ENCODE data around the gene KLHL29.

Gene KLHL29

DNA sequence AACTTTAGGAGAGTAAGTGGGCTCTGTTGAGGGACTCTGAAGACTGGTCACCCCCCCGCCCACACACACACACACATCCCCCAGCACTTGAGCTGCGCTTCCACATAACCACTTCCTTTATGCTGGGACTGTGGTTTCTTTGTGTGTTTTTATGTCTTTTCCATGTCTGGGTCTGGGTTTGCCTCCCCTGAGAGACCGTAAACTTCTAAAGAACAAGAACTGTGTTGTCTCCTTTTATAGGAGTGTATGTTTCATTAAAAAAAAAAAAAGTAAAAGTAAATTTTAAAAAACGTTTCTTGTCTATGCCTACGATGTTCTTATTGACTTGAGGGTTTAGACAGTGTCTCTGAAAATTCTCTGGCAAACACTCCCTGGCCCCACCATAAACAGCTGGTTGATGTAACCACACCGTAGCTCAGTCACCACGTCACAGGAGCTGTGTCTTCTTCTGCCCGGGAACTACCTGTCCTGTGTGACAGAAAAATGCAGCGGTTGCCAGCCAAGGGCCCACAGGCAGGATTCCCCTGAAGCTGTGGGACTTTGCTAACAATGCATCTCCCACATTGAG is 68.0 kb downstream of the KLHL29 start:
- peak; percentile 55 for DNase-seq

DNA sequence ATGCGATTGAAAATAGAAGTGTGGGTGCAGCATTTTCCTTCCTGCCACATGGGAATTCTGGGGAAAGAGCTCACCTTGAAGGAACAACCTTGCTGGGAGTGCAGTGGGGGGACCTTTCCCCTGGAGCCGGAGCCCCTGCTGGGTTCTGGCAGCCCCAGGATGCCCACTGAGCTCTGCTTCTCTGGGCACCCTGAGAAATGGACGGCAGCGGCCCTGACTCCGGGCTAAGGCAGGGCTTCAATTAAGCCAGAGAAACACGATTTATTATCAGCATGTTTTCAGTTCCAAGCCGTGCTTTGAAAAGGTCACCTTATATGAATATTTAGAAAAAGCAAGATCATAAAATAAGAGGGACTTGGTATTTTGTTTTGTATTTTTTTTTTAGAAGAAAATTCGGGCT is 68.5 kb downstream of the KLHL29 start:
- DNase-seq, result no peak

DNA sequence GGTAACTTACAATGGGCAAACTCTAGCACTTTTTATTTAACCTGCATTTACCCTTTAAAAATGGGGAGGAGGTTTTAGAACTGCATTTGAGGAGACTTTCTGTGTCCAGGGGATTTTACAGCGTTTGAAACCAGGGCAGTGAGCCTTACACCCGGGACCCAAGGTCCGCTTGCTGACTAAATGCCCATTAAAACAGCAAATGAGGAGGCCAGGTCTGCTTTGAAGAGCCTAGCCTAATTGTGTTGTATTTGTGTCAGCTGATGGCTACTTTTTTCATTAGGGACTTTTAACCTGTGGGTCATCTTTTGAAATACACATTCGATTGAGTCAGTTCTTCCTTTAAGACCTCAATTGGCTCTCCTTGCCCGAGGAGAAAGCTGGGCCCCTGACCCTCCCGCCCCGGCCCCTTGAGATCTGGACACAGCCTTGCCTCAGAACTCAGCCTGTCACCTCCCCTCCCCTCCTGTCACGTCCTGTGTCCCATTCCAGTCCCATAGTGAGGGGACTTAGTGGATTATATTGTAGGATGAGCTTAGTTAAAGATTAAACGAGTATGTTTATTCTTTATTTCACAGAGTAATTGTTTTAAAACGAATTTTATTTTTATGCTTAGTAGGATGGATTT is 69.0 kb downstream of the KLHL29 start:
- DNase-seq, result peak; percentile 33

DNA sequence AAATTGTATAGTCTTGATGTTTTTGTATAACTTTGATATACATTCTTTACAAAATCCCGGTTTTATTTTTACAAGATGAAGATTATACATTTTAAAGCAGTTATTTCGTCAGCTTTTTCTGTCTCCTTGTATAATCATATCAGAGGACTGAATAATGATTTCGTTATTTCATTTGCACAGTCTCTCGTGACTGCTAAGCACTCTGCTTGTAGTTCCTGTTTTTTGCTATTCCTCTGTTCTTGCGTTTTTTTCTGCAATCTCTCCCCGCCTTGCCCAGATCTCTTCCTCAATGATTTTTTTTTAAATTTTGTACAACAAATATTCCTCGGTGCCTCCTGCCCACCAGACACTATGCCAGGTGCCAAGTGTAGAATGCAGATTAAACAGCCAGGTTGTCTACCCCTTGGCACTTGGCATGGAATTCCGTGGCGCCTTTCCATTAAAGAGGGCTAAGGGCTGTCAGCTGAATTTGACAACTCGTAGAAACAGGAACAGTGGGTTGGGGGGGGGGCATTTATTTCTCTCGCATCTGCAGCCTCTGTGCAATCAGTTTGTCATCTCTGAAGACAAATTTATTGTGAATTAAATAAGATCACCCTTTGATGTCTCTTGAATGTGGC is 69.6 kb downstream of the KLHL29 start:
- DNase-seq, result peak; percentile 13

DNA sequence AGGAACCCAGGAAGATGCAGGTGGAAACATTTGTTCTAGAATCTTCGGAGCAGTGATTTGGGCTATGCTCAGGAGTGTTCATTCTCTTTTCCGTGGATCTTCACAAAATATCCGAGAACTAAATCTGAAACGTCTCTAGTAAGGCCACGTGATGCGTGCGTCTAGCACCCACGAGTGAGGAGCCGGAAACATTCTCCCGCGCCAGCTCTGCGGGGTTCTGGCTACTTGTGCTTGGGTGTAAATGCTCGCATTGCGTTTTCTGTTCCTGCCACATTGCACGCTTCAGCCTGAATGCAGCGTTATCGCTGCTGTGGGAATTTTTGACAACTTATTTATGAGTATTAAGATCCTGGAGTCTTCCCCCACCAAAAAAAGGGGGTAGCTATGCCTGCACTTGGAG is 71.4 kb downstream of the KLHL29 start:
- peak; percentile 6 for DNase-seq

DNA sequence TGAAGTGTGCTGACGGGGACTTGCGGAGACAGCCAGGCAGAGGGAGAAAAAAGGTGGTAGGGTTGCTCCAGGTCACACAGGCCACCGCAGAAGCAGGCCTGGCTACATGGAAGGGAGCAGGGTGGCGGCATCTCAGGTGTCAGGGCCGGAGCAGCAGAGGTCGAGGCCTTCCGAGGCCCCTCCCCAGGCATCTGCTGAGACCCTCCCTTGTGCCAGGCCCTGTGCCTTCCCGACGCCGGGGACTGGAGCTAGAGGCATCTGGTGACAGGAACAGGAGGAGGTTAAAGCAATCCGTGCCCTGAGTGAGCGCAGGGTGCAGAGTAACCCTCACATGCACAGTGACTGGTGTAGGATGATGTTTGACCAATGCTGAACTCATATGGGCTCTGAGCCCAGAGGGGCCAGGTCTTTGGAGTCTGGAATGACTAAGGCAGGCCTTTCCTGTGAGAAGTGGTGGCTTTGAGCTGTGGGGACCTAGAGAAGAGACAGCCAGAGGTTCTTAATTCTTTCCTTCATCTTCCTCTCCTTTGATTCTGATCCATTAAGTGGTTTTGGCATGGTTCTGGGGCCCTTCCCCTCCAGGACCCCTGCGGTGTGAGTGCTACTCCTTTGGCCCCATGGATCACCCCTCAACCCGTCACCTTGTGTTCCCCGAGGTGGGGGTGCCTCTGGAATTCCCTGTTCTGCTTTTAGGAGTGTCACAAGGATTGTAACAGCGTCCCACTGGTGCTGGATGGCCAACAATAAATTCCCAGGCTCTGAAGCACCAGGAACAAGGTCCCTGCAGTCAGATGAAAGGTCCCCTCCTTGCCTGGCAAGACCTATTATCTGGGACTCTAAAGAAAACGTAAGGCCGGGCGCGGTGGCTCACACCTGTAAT is 72.1 kb downstream of the KLHL29 start:
- DNase-seq, result no peak

DNA sequence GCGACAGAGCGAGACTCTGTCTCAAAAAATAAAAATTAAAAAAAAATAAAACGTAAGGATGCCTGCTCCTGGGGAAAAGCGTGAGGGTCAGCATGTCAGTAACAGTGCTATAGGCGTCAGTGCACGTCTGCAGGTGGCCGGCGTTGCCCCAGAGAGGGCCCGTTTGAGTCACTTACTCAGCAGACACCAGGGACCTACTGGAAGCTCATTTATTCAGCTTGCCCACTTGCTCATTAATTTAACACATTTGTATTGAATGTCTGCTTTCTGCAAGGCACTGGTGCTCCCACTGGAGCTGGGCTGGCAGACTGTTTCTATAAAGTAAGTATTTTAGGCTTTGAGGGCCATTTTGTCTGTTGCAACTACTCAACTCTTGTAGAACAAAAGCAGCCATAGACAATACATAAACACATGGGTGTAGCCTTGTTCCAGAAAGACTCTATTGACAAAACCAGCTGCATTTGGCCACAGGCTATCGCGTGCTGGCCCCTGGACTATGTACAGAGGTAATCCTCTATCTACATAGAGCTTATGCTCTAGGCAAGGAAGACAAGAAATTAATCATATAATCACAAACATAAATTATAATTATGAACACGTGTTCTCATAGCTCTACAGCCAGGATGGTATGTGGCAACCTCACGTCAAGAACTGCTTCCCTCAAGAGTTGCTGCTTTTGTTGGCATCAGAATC is 73.2 kb downstream of the KLHL29 start:
- DNase-seq, result no peak

DNA sequence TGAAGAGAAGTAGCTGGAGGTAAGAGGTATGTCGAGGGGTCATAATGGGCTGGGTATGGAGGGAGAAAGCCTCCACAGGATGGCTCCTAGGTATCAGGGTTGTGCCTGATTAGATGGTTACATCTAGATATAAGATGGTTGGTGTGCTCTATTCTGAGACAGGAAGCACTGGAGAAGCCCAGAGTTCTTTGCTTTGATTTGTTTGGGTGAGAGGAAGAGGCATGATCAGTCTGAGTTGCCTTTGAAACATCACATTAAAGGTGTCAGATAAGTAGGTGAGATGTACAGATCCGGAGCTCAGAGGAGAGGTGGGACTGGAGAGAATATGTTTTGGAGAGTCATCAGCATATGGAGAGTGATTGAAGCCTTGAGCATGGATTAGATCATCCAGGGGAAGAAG is 74.1 kb downstream of the KLHL29 start:
- DNase-seq, result no peak

DNA sequence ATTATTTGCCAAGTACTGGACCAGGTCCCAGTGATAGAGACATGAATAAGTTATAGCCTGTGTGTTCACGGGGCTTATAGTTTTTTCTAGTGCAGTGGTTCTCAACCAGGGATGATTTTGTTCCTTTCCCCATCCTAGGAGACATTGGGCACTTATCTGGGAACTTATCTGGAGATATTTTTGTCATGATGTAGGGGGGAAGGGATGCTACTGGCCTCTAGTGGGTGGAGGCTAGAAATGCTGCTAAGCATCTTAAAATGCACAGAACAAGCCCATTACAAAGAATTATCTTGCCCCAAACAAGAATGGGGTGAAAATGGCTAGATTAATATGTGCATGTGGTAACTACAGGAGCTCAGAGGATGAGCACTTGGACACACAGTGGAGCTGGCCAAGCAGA is 75.2 kb downstream of the KLHL29 start:
- peak; percentile 7 for DNase-seq

DNA sequence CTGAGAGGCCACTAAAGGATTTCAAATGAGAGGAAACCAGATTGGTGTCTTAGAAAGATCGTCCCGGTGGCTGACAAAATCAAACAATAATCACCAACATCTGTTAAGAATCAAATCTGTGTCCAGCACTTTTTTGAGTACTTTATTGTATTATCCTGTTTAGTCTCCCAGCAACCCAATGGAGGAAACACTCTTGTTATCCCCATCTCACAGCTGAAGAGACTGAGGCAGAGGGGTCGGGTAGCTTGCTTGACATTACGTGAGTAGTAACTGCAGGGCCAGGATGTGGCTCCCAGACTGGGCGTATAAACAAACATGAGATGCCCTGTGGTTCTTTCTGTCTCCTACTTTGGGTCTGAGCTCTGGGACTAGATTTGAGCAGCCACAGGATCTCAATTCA is 76.0 kb downstream of the KLHL29 start:
- peak; percentile 6 for DNase-seq

DNA sequence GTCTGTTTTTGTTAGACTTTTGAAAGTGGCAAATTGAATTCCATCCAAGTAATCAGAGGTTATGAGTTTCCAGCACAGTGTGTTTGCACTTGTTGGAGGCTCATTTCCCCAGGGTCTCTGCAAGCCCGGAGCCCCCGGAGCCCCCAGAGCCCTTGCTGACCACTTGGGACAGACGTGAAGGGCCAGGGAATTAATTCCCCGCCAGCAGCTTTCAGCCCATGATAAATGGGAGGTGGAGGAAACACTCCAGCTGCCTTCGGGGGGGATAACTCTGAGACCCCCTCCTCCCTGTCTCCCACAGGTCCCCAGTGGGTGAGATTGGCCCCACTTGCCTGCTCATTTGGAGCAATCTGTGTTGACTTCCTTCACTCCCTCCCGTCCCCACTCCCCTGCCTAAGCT is 79.2 kb downstream of the KLHL29 start:
- DNase-seq, result peak; percentile 15

DNA sequence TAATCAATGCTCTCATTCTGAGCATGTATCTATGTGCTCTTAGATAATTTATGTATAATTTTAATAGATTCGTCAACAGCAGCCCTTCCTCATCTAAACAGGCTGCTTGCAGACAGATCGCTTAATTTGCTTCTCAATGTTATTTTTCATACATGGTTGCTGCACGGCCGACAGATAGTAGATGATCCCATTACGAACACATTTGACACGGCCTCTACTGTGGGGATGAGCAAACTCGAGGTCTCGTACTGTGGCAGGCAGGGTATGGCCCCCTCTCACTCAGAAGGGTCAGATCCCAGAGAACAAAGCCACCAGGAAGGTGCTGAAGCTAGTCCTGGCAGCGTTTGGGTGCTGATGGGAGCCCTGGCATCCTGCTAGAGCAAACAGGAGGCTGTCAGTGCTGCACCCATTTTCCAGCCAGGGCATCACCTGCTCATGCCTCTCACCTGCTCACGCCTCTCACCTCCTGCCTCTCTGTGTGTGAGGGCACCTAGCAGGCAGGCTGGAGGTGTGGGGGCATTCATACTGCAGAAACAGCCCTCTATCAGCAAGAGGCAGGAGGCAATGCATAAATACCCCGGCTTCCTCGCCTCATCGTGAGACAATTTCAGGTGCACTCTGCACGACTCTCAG is 80.0 kb downstream of the KLHL29 start:
- DNase-seq, result no peak

DNA sequence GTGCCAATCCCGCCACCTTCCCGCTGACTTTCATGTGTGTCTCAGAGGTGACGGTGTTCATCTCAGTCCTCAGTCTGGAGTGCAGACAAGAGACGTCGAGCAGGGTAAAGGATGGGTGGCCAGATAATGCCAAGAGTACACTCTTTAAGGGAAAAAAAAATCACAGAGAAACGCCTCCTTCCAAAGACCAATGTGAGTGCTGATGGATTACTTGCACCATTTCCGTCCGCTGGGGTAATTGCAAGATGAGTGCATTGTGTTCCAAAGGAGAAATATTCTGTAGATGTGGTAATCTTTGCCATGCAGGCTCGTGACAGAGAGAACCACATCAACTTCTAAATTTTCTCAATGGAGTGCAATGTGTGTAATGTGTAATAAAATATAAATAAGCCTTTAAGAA is 81.0 kb downstream of the KLHL29 start:
- DNase-seq, result no peak

DNA sequence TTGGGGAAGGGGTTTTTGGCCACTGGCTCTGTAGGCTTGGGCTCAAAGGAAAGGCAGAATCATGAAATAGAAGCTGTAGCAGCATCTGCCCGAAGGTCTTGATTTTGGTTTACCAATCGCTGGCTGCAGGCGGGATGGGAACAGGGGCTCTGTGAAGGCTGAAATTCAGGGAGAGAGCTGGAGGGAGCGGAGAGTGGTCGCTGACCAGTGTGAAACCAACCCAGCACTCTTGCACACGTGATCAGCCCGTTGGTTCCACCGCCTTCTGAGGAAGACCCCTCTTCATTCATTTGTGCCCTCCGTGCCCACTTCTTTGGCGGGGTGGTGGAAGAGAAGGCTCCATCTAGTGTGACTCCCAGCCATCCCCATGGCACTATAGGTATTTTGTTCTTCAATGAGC is 82.6 kb downstream of the KLHL29 start:
- no peak for DNase-seq

DNA sequence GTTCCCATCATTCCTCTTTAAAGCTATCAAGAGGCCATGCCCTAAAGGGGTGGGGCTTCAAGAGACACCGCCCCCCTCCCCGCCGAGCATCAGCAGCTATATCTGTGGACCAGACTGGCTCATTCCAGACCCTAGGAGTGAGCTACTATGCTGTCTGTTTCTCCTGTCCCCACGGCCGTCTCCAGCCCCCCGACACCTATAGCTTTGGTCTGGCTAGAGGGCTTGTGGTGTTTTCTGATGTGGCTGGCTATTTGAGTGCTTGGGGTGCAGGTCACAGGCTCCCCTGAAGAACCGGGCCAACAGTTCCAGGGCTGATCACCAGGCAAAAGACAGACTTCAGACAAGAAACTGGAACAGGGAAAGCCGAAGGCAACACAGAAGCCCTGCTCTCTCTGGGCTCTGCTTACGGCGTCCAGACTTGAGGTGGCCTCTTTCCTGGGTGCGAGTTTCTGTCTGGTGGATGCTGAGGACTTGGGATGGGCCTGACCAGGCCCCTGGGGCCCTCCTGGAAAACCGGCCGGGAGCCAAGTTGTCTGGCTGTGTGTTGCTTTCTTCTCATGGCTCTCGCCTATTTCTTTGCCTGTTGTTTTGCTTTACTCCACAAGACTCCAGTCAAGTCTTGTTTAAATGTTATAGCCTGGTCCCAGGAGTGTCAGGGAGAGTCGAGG is 83.6 kb downstream of the KLHL29 start:
- no peak for DNase-seq

DNA sequence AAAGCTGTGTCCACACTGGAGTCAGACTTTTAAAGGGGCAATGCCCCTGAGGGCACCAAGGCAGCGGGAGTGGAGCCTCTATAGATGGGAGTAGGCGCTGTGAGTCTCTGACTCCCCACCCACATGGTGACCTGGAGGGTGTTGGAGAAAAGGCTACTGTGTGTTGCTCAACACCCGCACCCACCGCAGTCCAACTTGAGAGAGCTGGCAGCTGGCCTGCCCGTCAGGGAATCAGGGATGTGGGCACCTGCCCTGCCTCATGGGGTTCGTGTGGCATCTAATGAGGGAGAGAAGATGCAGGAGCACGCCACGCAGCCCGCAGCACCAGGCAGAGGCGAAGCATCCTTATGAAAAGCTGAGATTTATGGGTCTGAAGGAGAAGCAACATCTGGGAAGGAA is 84.2 kb downstream of the KLHL29 start:
- DNase-seq, result no peak

DNA sequence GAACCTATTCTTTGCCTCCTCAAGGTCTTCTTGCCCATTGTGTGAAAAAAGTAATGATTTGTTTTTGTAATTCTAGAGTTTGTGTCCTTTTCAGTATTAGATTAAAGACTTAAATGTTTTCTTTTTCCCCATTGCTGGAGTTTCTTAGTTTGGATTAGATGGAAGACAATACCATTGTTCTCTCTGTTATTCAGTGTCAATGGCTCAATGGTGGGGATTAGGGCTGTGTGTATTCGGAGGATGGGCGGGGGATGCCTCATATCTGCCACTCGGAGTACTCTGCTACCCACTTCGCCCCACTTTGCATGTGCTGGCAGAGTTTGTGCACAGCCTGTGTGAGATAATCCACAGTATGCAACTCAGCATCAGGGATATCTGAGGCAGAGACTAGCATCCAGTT is 90.1 kb downstream of the KLHL29 start:
- no peak for DNase-seq

DNA sequence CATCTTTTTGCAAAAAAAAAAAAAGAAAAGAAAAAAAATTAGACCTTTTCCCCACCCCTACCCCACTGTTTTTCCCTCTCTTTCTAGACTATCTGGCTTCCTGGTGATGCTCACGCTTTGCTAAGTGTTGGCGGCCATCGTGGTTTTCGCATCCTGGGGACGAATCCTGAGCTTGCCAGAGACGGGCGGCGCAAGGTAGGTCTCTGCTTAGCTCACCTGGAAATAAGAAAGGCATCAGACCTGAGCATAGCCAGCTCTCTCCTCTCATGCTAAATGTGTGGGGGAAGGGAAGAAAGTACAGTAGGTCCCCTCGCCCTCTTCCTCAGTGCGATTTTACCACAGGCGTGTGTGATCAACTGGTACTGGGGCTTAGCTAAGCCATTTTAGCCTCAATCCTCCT is 90.5 kb downstream of the KLHL29 start:
- DNase-seq, result no peak

DNA sequence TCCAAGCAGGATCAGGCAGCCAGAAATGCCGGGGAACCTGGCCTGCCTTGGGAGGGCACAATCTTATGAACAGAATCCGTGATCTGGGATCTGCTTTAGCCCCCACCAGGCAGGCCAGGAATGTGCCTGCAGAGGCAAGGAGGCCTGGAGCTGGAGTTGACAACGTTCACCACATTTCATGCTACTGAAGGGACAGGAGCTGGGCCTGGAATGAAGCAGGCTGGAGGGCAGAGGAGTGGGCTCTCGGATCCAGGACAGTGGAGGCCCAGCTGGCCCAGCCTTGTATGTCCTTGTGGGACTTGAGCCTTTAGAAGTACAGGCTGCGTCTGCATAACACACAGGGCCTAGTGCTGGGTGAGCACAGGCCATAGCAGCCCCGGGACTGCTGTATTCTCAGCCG is 91.8 kb downstream of the KLHL29 start:
- no peak for DNase-seq

DNA sequence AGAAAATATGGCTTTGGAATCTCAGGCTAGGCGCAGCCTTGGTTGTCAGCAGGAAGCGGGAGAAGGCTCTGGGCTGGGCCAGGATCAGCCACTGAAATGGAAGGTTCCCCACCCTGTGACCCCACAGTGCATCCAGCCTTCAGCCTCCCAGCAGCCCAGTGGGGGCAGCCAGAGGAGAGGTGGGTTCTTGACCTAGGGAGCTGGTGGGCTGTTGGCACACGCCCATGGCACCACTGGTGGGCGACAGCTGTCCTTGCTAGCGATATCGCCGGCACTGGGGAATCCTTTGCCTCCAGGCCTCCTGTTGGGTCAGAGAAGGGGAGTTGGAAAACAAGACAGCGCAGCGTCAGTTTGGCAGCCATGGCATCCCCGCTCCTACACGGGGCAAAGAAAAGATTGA is 92.4 kb downstream of the KLHL29 start:
- DNase-seq, result no peak

DNA sequence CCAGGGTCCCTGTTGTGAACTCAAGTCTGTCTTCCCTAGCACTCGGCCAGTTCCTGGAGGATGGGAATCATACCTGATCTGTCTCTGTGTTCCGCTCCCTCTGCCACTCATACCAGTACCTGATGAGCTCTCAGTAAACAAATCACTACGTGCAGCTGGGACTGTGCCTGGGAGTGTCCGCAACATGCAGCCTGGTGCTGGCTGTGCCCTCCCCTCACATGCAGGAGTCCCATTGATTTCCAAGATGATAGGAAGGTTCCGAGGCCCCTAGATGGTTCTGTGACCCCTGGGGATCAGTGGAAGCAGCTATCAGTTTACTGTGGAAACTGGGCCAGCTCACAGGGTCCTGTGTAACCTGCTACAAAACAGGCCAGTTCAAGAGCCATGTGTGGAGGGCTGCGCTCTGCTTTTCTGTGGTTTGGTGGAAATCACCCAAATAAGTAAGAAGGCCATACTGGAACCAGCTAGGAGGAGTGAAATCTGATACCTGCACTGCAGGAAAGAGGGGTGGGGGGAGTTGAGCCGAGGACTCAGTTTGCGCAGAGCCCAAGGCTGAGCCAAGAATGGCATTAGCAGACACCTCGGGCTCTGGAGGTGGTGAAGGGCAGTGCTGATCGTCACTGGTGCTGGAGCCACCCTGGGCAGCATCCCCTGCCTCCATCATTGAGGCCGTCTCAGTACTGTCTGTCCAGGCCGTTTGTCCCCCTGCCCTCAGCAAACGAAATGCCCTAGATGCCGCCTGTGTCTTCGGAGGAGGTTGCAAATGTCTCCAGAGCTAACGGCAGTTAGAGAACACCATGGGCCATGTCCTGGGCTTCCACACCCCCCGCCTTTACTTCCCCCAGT is 93.3 kb downstream of the KLHL29 start:
- no peak for DNase-seq
